ENCODE data around the gene CAPZA1. TPM values are rescaled to one million over a fixed set of nuclear protein-coding genes. Genes with fewer than 3 reads are reported as not detected.

Gene CAPZA1
- total and polyA plus RNA-seq, 2 of the 8 experiments (the other 6 are each of a cell fraction or from before 2014, with no cell fraction given): 48.9 to 107 TPM

GRCh38 chr1:112651205-112651604, 31.6 kb downstream of the CAPZA1 start (continued):
- TF ChIP-seq, protein P1, sequence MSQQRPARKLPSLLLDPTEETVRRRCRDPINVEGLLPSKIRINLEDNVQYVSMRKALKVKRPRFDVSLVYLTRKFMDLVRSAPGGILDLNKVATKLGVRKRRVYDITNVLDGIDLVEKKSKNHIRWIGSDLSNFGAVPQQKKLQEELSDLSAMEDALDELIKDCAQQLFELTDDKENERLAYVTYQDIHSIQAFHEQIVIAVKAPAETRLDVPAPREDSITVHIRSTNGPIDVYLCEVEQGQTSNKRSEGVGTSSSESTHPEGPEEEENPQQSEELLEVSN (IDR thresholded peaks at IDR 0.05): no peak
- no peak for TF ChIP-seq POLR2A (IDR thresholded peaks at IDR 0.05; ENCODE audit: control extremely low read depth in 1 of 2, low read depth in 2 of 2, low read length in 2 of 2)
- TF ChIP-seq, protein P2, sequence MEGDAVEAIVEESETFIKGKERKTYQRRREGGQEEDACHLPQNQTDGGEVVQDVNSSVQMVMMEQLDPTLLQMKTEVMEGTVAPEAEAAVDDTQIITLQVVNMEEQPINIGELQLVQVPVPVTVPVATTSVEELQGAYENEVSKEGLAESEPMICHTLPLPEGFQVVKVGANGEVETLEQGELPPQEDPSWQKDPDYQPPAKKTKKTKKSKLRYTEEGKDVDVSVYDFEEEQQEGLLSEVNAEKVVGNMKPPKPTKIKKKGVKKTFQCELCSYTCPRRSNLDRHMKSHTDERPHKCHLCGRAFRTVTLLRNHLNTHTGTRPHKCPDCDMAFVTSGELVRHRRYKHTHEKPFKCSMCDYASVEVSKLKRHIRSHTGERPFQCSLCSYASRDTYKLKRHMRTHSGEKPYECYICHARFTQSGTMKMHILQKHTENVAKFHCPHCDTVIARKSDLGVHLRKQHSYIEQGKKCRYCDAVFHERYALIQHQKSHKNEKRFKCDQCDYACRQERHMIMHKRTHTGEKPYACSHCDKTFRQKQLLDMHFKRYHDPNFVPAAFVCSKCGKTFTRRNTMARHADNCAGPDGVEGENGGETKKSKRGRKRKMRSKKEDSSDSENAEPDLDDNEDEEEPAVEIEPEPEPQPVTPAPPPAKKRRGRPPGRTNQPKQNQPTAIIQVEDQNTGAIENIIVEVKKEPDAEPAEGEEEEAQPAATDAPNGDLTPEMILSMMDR (IDR thresholded peaks at IDR 0.05; ENCODE audit: control extremely low read depth in 1 of 3, insufficient read depth in 1 of 3, low read depth in 1 of 3, low read length in 3 of 3): no peak
- TF ChIP-seq CBX8 (IDR thresholded peaks at IDR 0.05; ENCODE audit: borderline replicate concordance, low read depth, low read length): no peak
- no peak for TF ChIP-seq RXRA (IDR thresholded peaks at IDR 0.05; ENCODE audit: insufficient read depth, low read depth, low read length)
- no peak for TF ChIP-seq SRF (IDR thresholded peaks at IDR 0.05; ENCODE audit: low read depth, low read length)
- no peak for TF ChIP-seq MAX (IDR thresholded peaks at IDR 0.05)
